A549 (cell line): ENCODE data around the gene YIF1B. TPM values are rescaled to one million over a fixed set of nuclear protein-coding genes. Genes with fewer than 3 reads are reported as not detected.

Experiments
- ATAC-seq, 2 experiments: fragments of 200-7000 bp in 1 of 2; fragments of >200 bp in 1 of 2; cut with Nextera tagmentation in 1 of 2; cut with Tn5 transposase in 1 of 2; 3 replicates each; pipeline versions ENCODE4 v1.8.0 to v1.9.1; 2018 to 2020; ENCODE audit warnings: mild to moderate bottlenecking in 1 of 2, moderate library complexity in 1 of 2
- CTCF ChIA-PET: fragments of 300-600 bp; sonication (Branson Sonifier 250); formaldehyde crosslinking; extraction: SDS; loops from one replicate; lab custom pipeline; 2021; ENCODE audit warnings: antibody characterized with exemption, inconsistent platforms; lab: Yijun Ruan, JAX
- POLR2A ChIA-PET: fragments of 350-600 bp; formaldehyde crosslinking; extraction: SDS; loops from one replicate; lab custom pipeline; 2021; ENCODE audit warnings: antibody characterized with exemption, inconsistent platforms; lab: Yijun Ruan, JAX
- DNase-seq, 2 experiments: peaks; one replicate each; pipeline versions ENCODE4 v3.0.0 to v3.0.0-alpha.2; 2011 to 2016; ENCODE audit warnings: low read depth in 1 of 2, low spot score in 1 of 2
- FAIRE-seq: peaks from 2 replicates; lab custom pipeline; 2011; peaks lifted over from hg19 to GRCh38; lab: Jason Lieb, UNC
- H3K27ac ChIP-seq, 2 experiments: fragments of >200 bp; sonication (Bioruptor Twin); formaldehyde crosslinking; 3 replicates each; pipeline ENCODE4 v1.5.1; 2016 to 2017
- H3K4me1 ChIP-seq: fragments of >200 bp; sonication (Bioruptor Twin); formaldehyde crosslinking; 3 replicates; pipeline ENCODE4 v1.6.1; 2016
- H3K4me2 ChIP-seq: fragments of >200 bp; sonication (Bioruptor Twin); formaldehyde crosslinking; 3 replicates; pipeline ENCODE4 v1.6.1; 2016
- H3K4me3 ChIP-seq: fragments of >200 bp; sonication (Bioruptor Twin); formaldehyde crosslinking; 3 replicates; pipeline ENCODE4 v1.5.1; 2016
- H3K9me3 ChIP-seq: fragments of >200 bp; sonication (Bioruptor Twin); formaldehyde crosslinking; 3 replicates; pipeline ENCODE4 v1.6.1; 2016
- ATOH8 ChIP-seq: fragments of 250-450 bp; sonication (Bioruptor Pico); IDR thresholded peaks from 2 replicates; pipeline ENCODE4 v1.5.0; 2020; ENCODE audit warnings: low read depth, mild to moderate bottlenecking, moderate library complexity
- CEBPB ChIP-seq, 2 experiments: fragments of >200 bp in 1 of 2; sonication (Bioruptor Twin) in 1 of 2; formaldehyde crosslinking in 1 of 2; IDR thresholded peaks; 2 replicates each; pipeline ENCODE4 v1.6.1; 2012 to 2016
- CHD4 ChIP-seq: fragments of 200-600 bp; sonication (generic); IDR thresholded peaks from 2 replicates; pipeline ENCODE4 v1.6.1; 2016; ENCODE audit warnings: antibody characterized with exemption, mild to moderate bottlenecking, borderline replicate concordance
- EHF ChIP-seq: fragments of 250-450 bp; sonication (Bioruptor Pico); IDR thresholded peaks from 2 replicates; pipeline ENCODE4 v1.5.0; 2020; ENCODE audit warnings: mild to moderate bottlenecking
- EHMT2 ChIP-seq: fragments of 200-600 bp; sonication (generic); IDR thresholded peaks from 2 replicates; pipeline ENCODE4 v1.6.1; 2016; ENCODE audit warnings: antibody characterized with exemption, low read depth, mild to moderate bottlenecking, moderate library complexity
- EP300 ChIP-seq, 2 experiments: fragments of >200 bp; sonication (Bioruptor Twin); formaldehyde crosslinking; IDR thresholded peaks; 2 replicates in 1 of 2; 3 replicates in 1 of 2; pipeline ENCODE4 v1.6.1; 2016 to 2017
- HDAC2 ChIP-seq: fragments of 200-600 bp; sonication (generic); IDR thresholded peaks from 2 replicates; pipeline ENCODE4 v1.6.1; 2016
- HEYL ChIP-seq: fragments of 250-450 bp; sonication (Bioruptor Pico); IDR thresholded peaks from 2 replicates; pipeline ENCODE4 v1.8.0; 2021; ENCODE audit warnings: mild to moderate bottlenecking, moderate library complexity
- HOXB5 ChIP-seq: fragments of 250-450 bp; sonication (Bioruptor Pico); IDR thresholded peaks from 2 replicates; pipeline ENCODE4 v1.5.0; 2020; ENCODE audit warnings: mild to moderate bottlenecking, moderate library complexity
- JUN ChIP-seq, 2 experiments: fragments of >200 bp; sonication (Bioruptor Twin); formaldehyde crosslinking; IDR thresholded peaks; 2 replicates in 1 of 2; 3 replicates in 1 of 2; pipeline ENCODE4 v1.6.1; 2016 to 2017
- JUNB ChIP-seq: fragments of >200 bp; sonication (Bioruptor Twin); formaldehyde crosslinking; IDR thresholded peaks from 2 replicates; pipeline ENCODE4 v1.6.1; 2016
- MAZ ChIP-seq: fragments of 150-350 bp; IDR thresholded peaks from 2 replicates; pipeline ENCODE4 v1.6.1; 2014; ENCODE audit warnings: antibody characterized with exemption, low read depth, low read length, borderline replicate concordance
- NFE2L2 ChIP-seq: fragments of 150-350 bp; conservative IDR thresholded peaks from 2 replicates; pipeline ENCODE4 v1.6.1; 2014; ENCODE audit warnings: low read length
- PBX3 ChIP-seq: IDR thresholded peaks from 2 replicates; pipeline ENCODE4 v1.6.1; 2012
- POLR2AphosphoS2 ChIP-seq: conservative IDR thresholded peaks from 2 replicates; pipeline ENCODE4 v1.6.1; 2012; ENCODE audit warnings: low read length, improper control_type of control experiment, inconsistent platforms
- RAD21 ChIP-seq, 2 experiments: fragments of >200 bp in 1 of 2; sonication (Bioruptor Twin) in 1 of 2; formaldehyde crosslinking in 1 of 2; IDR thresholded peaks in 1 of 2; conservative IDR thresholded peaks in 1 of 2; 2 replicates in 1 of 2; 3 replicates in 1 of 2; pipeline ENCODE4 v1.6.1; 2012 to 2018; ENCODE audit warnings: inconsistent platforms in 1 of 2
- RARB ChIP-seq: fragments of 250-450 bp; sonication (Bioruptor Pico); IDR thresholded peaks from 2 replicates; pipeline ENCODE4 v1.8.0; 2021; ENCODE audit warnings: mild to moderate bottlenecking, moderate library complexity
- TFCP2L1 ChIP-seq: fragments of 250-450 bp; sonication (Bioruptor Pico); IDR thresholded peaks from 2 replicates; pipeline ENCODE4 v1.5.0; 2021; ENCODE audit warnings: mild to moderate bottlenecking
- TP53 ChIP-seq: fragments of 250-450 bp; sonication (Bioruptor Pico); IDR thresholded peaks from 2 replicates; pipeline ENCODE4 v1.5.0; 2021; ENCODE audit warnings: mild to moderate bottlenecking, moderate library complexity
- ZC3H11A ChIP-seq: fragments of 450-650 bp; IDR thresholded peaks from 2 replicates; pipeline ENCODE4 v1.6.1; 2014; ENCODE audit warnings: antibody characterized with exemption, mild to moderate bottlenecking
- ZNF302 ChIP-seq: fragments of 250-450 bp; sonication (Bioruptor Pico); IDR thresholded peaks from 2 replicates; pipeline ENCODE4 v1.9.0; 2021; ENCODE audit warnings: inconsistent platforms, mild to moderate bottlenecking, moderate library complexity
- ZSCAN20 ChIP-seq: fragments of 250-450 bp; sonication (Bioruptor Pico); IDR thresholded peaks from 2 replicates; pipeline ENCODE4 v1.8.0; 2022; ENCODE audit warnings: mild to moderate bottlenecking, moderate library complexity
- WGBS: methylation state at CpG from one replicate; pipeline ENCODE4 v1.1.6; 2017; ENCODE audit errors: missing lambda C conversion rate; 5-methylcytosine and 5-hydroxymethylcytosine counted together
- polyA plus RNA-seq, 4 experiments: library from polyadenylated mRNA; depleted of rRNA in 3 of 4; stranded (reverse); fragments of >200 nt; fragmentation: RNase III in 1 of 4; extraction: RNeasy Plus Mini Kit Qiagen cat#74134 plus additional on column Dnase treatment in 1 of 4; gene quantifications; 2 replicates in 3 of 4; 3 replicates in 1 of 4; pipeline ENCODE4 v1.2.3, GENCODE V29; 2011 to 2017
- TF ChIP-seq, protein P1 (sequence below): fragments of 200-600 bp; sonication (generic); IDR thresholded peaks from 2 replicates; pipeline ENCODE4 v1.6.1; 2016; ENCODE audit warnings: antibody characterized with exemption, mild to moderate bottlenecking, moderate library complexity
- TF ChIP-seq, protein P2 (sequence below): fragments of 450-650 bp; IDR thresholded peaks from 2 replicates; pipeline ENCODE4 v1.6.1; 2014; ENCODE audit warnings: antibody characterized with exemption
- TF ChIP-seq, protein P3 (sequence below): fragments of 250-450 bp; sonication (Bioruptor Pico); IDR thresholded peaks from 2 replicates; pipeline ENCODE4 v1.5.0; 2021; ENCODE audit warnings: mild to moderate bottlenecking, moderate library complexity, borderline replicate concordance

The YIF1B gene
- polyA plus RNA-seq, 2 of the 4 experiments (the other 2 are of a cell fraction), result 75.5 to 100 TPM

DNA sequence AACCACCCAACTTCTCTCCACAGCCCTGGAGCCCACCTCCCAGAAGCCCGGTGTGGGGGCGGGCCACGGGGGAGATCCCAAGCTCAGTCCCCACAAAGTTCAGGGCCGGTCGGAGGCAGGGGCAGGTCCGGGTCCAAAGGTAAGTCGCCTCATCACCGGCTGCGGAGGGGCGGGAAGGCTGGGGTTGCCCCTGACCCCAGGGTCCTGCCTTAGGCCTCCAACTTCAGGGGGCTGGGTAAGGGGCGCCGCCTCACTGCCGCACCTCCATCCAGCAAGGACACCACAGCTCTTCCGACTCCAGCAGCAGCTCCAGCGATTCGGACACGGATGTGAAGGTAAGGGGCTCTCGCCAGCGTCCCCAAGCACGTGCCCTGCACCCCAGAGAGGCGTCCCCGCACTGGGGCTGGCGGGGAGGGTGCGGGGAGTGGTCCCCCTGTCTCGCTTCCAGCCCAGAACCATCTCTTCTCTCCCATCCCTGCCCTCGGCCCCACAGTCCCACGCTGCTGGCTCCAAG lies 11.3 kb downstream of the YIF1B start:
- H3K27ac ChIP-seq, result peak overlapping the region; percentile 92 to 95
- FAIRE-seq (no peak), DNase-seq (no peak), ATAC-seq (peak; percentile 15 to 32)
- CTCF ChIA-PET, result interaction anchor here (0.8 to 10.1 kb wide), 9 partner anchors 10 to 401 kb away, joined by 3 to 76 read pairs (median 10); partner anchors contain the start of genes CATSPERG, GGN and KCNK6
- peak overlapping the region; percentile 60 for H3K4me3 ChIP-seq
- peak overlapping the region; percentile 91 for H3K4me2 ChIP-seq
- POLR2A ChIA-PET, result interaction anchor here (0.6 to 4.8 kb wide), 24 partner anchors 9 to 1131 kb away, joined by 3 to 127 read pairs (median 5); partner anchors contain the start of genes CATSPERG, GGN, KCNK6 and PPP1R14A
- TF ChIP-seq EHF (CRISPR knock-in tag) (peak; percentile 81; the same call in 1 of the 2 replicates), JUNB (no peak), RARB (CRISPR knock-in tag) (peak; percentile 87), MAZ (0 out of 2 replicates have a peak, but pooled peaks have one; percentile 15), ZC3H11A (no peak), TFCP2L1 (CRISPR knock-in tag) (peak; percentile 26; the same call in 1 of the 2 replicates), JUN (IDR thresholded peaks at IDR 0.05) (peak in 1 of 2 experiments; percentile 69; a peak in 3 of 5 replicates), TP53 (CRISPR knock-in tag) (peak; percentile 45; the same call in 1 of the 2 replicates), EP300 (IDR thresholded peaks at IDR 0.05) (0 out of 5 replicates have a peak, but pooled peaks of 1 of the 2 experiments have one; percentile 0), POLR2AphosphoS2 (no peak), HDAC2 (no peak), HOXB5 (peak; percentile 63)
- 1% methylated on average over 22 of the region's 27 CpGs for WGBS
- H3K4me1 ChIP-seq, result peaks cover 56% of the 10 kb centered on the region
- H3K9me3 ChIP-seq, result no peaks in the 10 kb centered on the region

GRCh38 chr19:38303517-38304351 lies 12.0 kb downstream of the YIF1B start, which contains the start of gene C19orf33:
TSS of gene C19orf33 (plus strand) at chr19:38304251. CDS start at chr19:38304262, 11 bp downstream.
- Histone ChIP-seq H3K4me1 (peaks cover 62% of the 10 kb centered on the region), H3K4me2 (peak within 1 kb of the TSS; percentile 91), H3K27ac (peak within 1 kb of the TSS; percentile 92 to 95), H3K9me3 (no peaks in the 10 kb centered on the region), H3K4me3 (peak within 1 kb of the TSS; percentile 60)
- CTCF ChIA-PET, result interaction anchor here (0.7 to 10.1 kb wide), 11 partner anchors 9 to 401 kb away, joined by 3 to 76 read pairs (median 10); partner anchors contain the start of genes CATSPERG, GGN and KCNK6
- FAIRE-seq, result peak; percentile 100
- POLR2A ChIA-PET, result interaction anchor here (0.7 to 4.8 kb wide), 20 partner anchors 13 to 1132 kb away, joined by 3 to 127 read pairs (median 6); partner anchors contain the start of genes CATSPERG, GGN, KCNK6 and PPP1R14A
- DNase-seq, result peak; percentile 98 to 100
- ATAC-seq, result peak; percentile 64 to 83
- WGBS, result 7% methylated on average over 28 of the region's 28 CpGs
- TF ChIP-seq ATOH8 (CRISPR knock-in tag) (peak; percentile 28; the same call in 1 of the 2 replicates), RAD21 (conservative IDR thresholded peaks at IDR 0.05 in 1 of 2, IDR thresholded peaks at IDR 0.05 in 1 of 2) (peak in 1 of 2 experiments; percentile 3; a peak in 3 of 5 replicates), CHD4 (no peak), ZC3H11A (no peak), HOXB5 (peak; percentile 70; the same call in 1 of the 2 replicates), PBX3 (peak; percentile 22), ZNF302 (CRISPR knock-in tag) (peak; percentile 90; the same call in 1 of the 2 replicates), ZSCAN20 (CRISPR knock-in tag) (no peak), CEBPB (IDR thresholded peaks at IDR 0.05) (no peak), RARB (CRISPR knock-in tag) (peak; percentile 19; the same call in 1 of the 2 replicates), NFE2L2 (no peak), EHMT2 (no peak), HEYL (CRISPR knock-in tag) (peak; percentile 66)
- TF ChIP-seq, protein P1, sequence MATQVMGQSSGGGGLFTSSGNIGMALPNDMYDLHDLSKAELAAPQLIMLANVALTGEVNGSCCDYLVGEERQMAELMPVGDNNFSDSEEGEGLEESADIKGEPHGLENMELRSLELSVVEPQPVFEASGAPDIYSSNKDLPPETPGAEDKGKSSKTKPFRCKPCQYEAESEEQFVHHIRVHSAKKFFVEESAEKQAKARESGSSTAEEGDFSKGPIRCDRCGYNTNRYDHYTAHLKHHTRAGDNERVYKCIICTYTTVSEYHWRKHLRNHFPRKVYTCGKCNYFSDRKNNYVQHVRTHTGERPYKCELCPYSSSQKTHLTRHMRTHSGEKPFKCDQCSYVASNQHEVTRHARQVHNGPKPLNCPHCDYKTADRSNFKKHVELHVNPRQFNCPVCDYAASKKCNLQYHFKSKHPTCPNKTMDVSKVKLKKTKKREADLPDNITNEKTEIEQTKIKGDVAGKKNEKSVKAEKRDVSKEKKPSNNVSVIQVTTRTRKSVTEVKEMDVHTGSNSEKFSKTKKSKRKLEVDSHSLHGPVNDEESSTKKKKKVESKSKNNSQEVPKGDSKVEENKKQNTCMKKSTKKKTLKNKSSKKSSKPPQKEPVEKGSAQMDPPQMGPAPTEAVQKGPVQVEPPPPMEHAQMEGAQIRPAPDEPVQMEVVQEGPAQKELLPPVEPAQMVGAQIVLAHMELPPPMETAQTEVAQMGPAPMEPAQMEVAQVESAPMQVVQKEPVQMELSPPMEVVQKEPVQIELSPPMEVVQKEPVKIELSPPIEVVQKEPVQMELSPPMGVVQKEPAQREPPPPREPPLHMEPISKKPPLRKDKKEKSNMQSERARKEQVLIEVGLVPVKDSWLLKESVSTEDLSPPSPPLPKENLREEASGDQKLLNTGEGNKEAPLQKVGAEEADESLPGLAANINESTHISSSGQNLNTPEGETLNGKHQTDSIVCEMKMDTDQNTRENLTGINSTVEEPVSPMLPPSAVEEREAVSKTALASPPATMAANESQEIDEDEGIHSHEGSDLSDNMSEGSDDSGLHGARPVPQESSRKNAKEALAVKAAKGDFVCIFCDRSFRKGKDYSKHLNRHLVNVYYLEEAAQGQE, result no peak
- TF ChIP-seq, protein P2, sequence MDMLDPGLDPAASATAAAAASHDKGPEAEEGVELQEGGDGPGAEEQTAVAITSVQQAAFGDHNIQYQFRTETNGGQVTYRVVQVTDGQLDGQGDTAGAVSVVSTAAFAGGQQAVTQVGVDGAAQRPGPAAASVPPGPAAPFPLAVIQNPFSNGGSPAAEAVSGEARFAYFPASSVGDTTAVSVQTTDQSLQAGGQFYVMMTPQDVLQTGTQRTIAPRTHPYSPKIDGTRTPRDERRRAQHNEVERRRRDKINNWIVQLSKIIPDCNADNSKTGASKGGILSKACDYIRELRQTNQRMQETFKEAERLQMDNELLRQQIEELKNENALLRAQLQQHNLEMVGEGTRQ, result peak; percentile 52; the same call in 1 of the 2 replicates
- TF ChIP-seq, protein P3, sequence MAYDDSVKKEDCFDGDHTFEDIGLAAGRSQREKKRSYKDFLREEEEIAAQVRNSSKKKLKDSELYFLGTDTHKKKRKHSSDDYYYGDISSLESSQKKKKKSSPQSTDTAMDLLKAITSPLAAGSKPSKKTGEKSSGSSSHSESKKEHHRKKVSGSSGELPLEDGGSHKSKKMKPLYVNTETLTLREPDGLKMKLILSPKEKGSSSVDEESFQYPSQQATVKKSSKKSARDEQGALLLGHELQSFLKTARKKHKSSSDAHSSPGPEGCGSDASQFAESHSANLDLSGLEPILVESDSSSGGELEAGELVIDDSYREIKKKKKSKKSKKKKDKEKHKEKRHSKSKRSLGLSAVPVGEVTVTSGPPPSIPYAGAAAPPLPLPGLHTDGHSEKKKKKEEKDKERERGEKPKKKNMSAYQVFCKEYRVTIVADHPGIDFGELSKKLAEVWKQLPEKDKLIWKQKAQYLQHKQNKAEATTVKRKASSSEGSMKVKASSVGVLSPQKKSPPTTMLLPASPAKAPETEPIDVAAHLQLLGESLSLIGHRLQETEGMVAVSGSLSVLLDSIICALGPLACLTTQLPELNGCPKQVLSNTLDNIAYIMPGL (CRISPR knock-in tag), result no peak
